Stimulated activated CD4-positive, alpha-beta T cell treated with anti-CD3 and anti-CD28 coated beads, Interleukin-1b, Interleukin-23, amount 100 ng/mL, for 4 hours (primary cell): Measurements from ENCODE around the gene RGS14.

ENCODE experiments used
- DNase-seq, 2 donors: peaks; one replicate each; pipeline ENCODE4 v3.0.0-alpha.2; 2020; ENCODE audit warnings: low read depth in 2 of 2

RGS14 gene

GRCh38 chr5:177378884-177379883 is 21.5 kb downstream of the RGS14 start:
- DNase-seq, result no peak

- no peak for DNase-seq
Observed at GRCh38 chr5:177380805-177381126, 23.0 kb downstream of the RGS14 start.

- DNase-seq, result no peak
Observed at GRCh38 chr5:177382423-177383029, 24.8 kb downstream of the RGS14 start.

- no peak for DNase-seq
Observed at GRCh38 chr5:177383181-177383580, 25.5 kb downstream of the RGS14 start.

- DNase-seq, result no peak
Observed at GRCh38 chr5:177384134-177384533, 26.4 kb downstream of the RGS14 start, which contains the start of gene SLC34A1. TSS of gene SLC34A1 (plus strand) at chr5:177384434. CDS start at chr5:177385742, 1,308 bp downstream.

- DNase-seq, result no peak
Observed at GRCh38 chr5:177385720-177386119, 28.0 kb downstream of the RGS14 start.

- DNase-seq, result no peak
Observed at GRCh38 chr5:177386542-177386941, 28.8 kb downstream of the RGS14 start.

GRCh38 chr5:177387405-177387804 is 29.7 kb downstream of the RGS14 start:
- no peak for DNase-seq

GRCh38 chr5:177388521-177389052 is 30.9 kb downstream of the RGS14 start:
- no peak for DNase-seq

- no peak for DNase-seq
Observed at GRCh38 chr5:177389241-177390169, 31.8 kb downstream of the RGS14 start.

- peak; percentile 71 to 88 for DNase-seq
Observed at GRCh38 chr5:177390363-177391300, 32.9 kb downstream of the RGS14 start.

GRCh38 chr5:177392765-177393164 is 35.0 kb downstream of the RGS14 start:
- DNase-seq, result no peak

- DNase-seq, result no peak
Observed at GRCh38 chr5:177393206-177393765, 35.6 kb downstream of the RGS14 start.

GRCh38 chr5:177393990-177394389 is 36.3 kb downstream of the RGS14 start:
- no peak for DNase-seq

- no peak for DNase-seq
Observed at GRCh38 chr5:177396078-177396477, 38.4 kb downstream of the RGS14 start.

GRCh38 chr5:177396807-177397206 is 39.1 kb downstream of the RGS14 start:
- no peak for DNase-seq

GRCh38 chr5:177397875-177398390 is 40.2 kb downstream of the RGS14 start:
- DNase-seq, result no peak

- DNase-seq, result no peak
Observed at GRCh38 chr5:177399997-177400868, 42.5 kb downstream of the RGS14 start, which contains the start of gene PFN3. TSS of gene PFN3 (minus strand) at chr5:177400661. CDS start at chr5:177400576, 85 bp downstream.
